Measurements from ENCODE around the gene SLC25A15.

The SLC25A15 gene

GRCh38 chr13:40789275-40790153 lies at the start of gene SLC25A15:
TSS of gene SLC25A15 (plus strand) at chr13:40789611. CDS start at chr13:40793227, 3,616 bp downstream.
- peak; percentile 85 for DNase-seq (ENCODE audit: low read depth)

DNA sequence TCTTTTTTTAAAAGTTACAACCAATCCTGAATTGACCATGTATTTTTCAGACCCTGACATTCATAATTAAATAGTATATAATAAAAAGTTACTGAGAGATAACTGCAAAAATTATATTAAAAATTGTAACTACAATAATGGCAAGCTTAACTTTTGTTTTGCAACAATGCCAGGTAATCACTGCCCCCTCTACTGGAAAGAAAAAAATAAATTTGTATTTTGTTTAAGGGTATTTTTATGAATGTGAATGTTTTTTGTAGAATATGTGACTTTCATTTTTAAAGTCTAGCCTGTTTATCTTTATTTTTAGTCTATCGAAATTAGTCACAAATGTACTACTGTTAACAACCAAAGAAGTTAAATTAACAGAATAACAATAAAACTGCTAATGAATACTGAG lies 40.1 kb upstream of the SLC25A15 start:
- no peak for DNase-seq (ENCODE audit: low read depth)

DNA sequence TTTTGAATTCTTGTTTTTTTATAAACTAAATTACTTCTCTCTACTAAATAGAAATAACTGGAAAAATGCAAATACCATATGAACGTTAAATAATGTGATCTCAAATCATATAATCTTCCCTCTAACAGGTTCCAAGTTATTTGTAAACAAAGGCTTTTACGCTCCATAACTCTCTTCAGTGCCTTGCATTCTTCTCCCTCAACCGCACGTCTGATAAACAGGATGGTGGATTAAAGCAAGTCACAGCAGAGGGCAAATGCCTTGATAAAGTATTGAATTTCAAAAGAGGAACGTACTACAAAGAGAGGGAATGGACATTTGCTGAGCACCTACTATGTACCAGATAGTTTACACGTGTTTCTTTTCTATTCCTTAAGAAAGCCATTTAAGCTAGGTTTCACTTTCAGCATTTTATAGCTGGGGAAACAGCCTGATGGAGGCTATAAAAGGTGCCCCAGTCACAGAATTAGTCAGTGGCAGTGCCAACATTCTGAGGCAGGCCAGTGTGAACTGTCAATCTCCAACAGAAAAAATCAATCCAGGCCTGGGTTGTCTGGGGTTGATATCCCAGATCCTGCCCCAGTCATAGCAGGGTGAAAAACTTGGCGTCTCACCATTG lies 34.2 kb upstream of the SLC25A15 start:
- no peak for DNase-seq (ENCODE audit: low read depth)

- DNase-seq (ENCODE audit: low read depth), result no peak
These were observed 33.4 kb upstream of the SLC25A15 start for GRCh38 chr13:40756042-40756441.

- DNase-seq (ENCODE audit: low read depth), result no peak
These were observed 30.6 kb upstream of the SLC25A15 start for GRCh38 chr13:40758811-40759210.

- DNase-seq (ENCODE audit: low read depth), result peak; percentile 51
These were observed 26.6 kb upstream of the SLC25A15 start for GRCh38 chr13:40762849-40763248.

- DNase-seq (ENCODE audit: low read depth), result no peak
These were observed 24.6 kb upstream of the SLC25A15 start for GRCh38 chr13:40764587-40765403.

DNA sequence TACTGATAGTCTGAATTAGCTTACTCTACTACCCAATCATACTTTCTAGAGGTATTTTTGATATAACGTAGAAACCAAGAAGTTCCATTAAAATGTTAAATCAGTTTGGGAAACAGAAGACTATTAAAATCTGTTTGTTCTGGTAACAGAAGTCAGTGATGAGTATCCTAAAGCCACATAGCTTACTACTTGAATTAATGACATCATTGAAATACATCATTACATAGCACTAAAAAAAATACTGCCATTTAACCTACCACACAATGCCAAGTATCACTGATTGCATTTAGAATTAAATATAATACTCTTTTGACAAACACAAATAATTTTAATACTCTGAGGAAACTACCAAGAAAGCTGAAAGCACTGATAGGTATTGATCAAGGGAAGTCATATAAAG lies 23.8 kb upstream of the SLC25A15 start:
- no peak for DNase-seq (ENCODE audit: low read depth)

- DNase-seq (ENCODE audit: low read depth), result no peak
These were observed 19.4 kb upstream of the SLC25A15 start for GRCh38 chr13:40769970-40770369.

DNA sequence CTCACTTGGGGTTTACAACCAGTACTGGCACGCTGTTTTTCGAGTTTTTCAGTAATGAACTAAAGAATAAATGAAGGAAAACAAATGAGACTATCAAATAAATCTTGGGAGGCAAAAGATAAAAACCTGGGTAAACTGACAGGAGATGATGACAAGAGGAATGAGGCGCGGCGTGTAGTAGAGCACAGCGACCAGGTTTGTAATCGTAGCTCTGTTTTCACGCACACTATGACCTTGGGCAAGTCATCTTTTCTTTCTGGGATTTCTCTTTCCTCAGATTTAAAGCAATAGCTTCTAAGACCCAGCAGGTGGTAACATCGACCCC lies 18.8 kb upstream of the SLC25A15 start:
- DNase-seq (ENCODE audit: low read depth), result no peak

GRCh38 chr13:40770934-40771618 lies 18.3 kb upstream of the SLC25A15 start, which contains the start of gene MRPS31:
TSS of gene MRPS31 (minus strand) at chr13:40771190. CDS start at chr13:40771136, 54 bp downstream.
- DNase-seq (ENCODE audit: low read depth), result peak; percentile 94

GRCh38 chr13:40772765-40773473 lies 16.5 kb upstream of the SLC25A15 start:
- no peak for DNase-seq (ENCODE audit: low read depth)

- no peak for DNase-seq (ENCODE audit: low read depth)
These were observed 14.7 kb upstream of the SLC25A15 start for GRCh38 chr13:40774672-40775071.

GRCh38 chr13:40776232-40776631 lies 13.2 kb upstream of the SLC25A15 start:
- DNase-seq (ENCODE audit: low read depth), result no peak

GRCh38 chr13:40776681-40777165 lies 12.7 kb upstream of the SLC25A15 start:
- DNase-seq (ENCODE audit: low read depth), result no peak

GRCh38 chr13:40777166-40777808 lies 12.1 kb upstream of the SLC25A15 start:
- DNase-seq (ENCODE audit: low read depth), result peak; percentile 44

- DNase-seq (ENCODE audit: low read depth), result no peak
These were observed 11.6 kb upstream of the SLC25A15 start for GRCh38 chr13:40777809-40778175.

GRCh38 chr13:40779049-40779448 lies 10.4 kb upstream of the SLC25A15 start:
- DNase-seq (ENCODE audit: low read depth), result no peak

GRCh38 chr13:40779796-40780285 lies 9.6 kb upstream of the SLC25A15 start:
- no peak for DNase-seq (ENCODE audit: low read depth)

GRCh38 chr13:40780822-40781401 lies 8.5 kb upstream of the SLC25A15 start:
- no peak for DNase-seq (ENCODE audit: low read depth)

Data from fibroblast of gingiva (primary cell).